Activated naive CD4-positive, alpha-beta T cell treated with Interleukin-2 at 50 U/mL for 16 hours (primary cell): ENCODE data around the gene GPAM.
"Not testable (repeated sequence)": the region's sequence is repeated elsewhere in the genome, so short reads cannot be mapped to it uniquely, and the experiment has no call there.

Source experiments
- DNase-seq: peaks from one replicate; pipeline ENCODE4 v3.0.0-alpha.2; 2020

GPAM gene

GRCh38 chr10:112126901-112127300 lies 56.7 kb downstream of the GPAM start:
- DNase-seq: no peak

- DNase-seq: no peak
These were observed 57.4 kb downstream of the GPAM start for GRCh38 chr10:112126172-112126571.

- DNase-seq: no peak
These were observed 58.7 kb downstream of the GPAM start for GRCh38 chr10:112124866-112125265.

- no peak for DNase-seq
These were observed 60.7 kb downstream of the GPAM start for GRCh38 chr10:112122827-112123226.

- no peak for DNase-seq
These were observed 63.1 kb downstream of the GPAM start for GRCh38 chr10:112120491-112120890.

GRCh38 chr10:112115781-112116385 lies 67.7 kb downstream of the GPAM start:
- peak; percentile 34 for DNase-seq

- not testable (repeated sequence) for DNase-seq
These were observed 73.8 kb downstream of the GPAM start for GRCh38 chr10:112109779-112110178.
